B cell (primary cell): ENCODE data around the gene APBA2. TPM values are rescaled to one million over a fixed set of nuclear protein-coding genes. Genes with fewer than 3 reads are reported as not detected.

Experiments used
- ATAC-seq: fragments of 200-7000 bp; cut with Tn5 transposase; one replicate; pipeline ENCODE4 v1.10.0; 2021; ENCODE audit warnings: low read depth, mild to moderate bottlenecking, moderate number of reproducible peaks, moderate library complexity
- CTCF ChIA-PET: fragments of 350-600 bp; sonication (Branson Sonifier 250); formaldehyde crosslinking; loops from one replicate; lab custom pipeline; 2021; ENCODE audit warnings: antibody characterized with exemption, inconsistent platforms; lab: Charles Lee
- POLR2A ChIA-PET: fragments of 350-600 bp; sonication (Branson Sonifier 250); formaldehyde crosslinking; loops from one replicate; lab custom pipeline; 2021; ENCODE audit warnings: antibody characterized with exemption; lab: Charles Lee
- DNase-seq: peaks from one replicate; pipeline ENCODE4 v3.0.0; 2013
- H2AFZ ChIP-seq: 2 replicates; pipeline ENCODE4 v1.6.1; 2012; ENCODE audit warnings: mild to moderate bottlenecking, low read depth, low read length; ENCODE audit not compliant: insufficient read depth, poor library complexity, severe bottlenecking
- H3K27ac ChIP-seq, 2 donors: 1 replicate in 1 of 2; 2 replicates in 1 of 2; pipeline ENCODE4 v1.5.1; 2012 to 2013; ENCODE audit warnings: low read length in 2 of 2, mild to moderate bottlenecking in 2 of 2, moderate library complexity in 1 of 2
- H3K27me3 ChIP-seq, 4 experiments: fragments of 200-600 bp in 1 of 4; sonication (generic) in 1 of 4; replicated peaks in 1 of 4; 1 replicate in 2 of 4; 2 replicates in 2 of 4; pipeline versions ENCODE4 v1.6.1 to v1.7.0; 2013 to 2016; ENCODE audit warnings: low read length in 3 of 4, mild to moderate bottlenecking in 2 of 4, mixed read lengths in 1 of 4, moderate library complexity in 1 of 4; ENCODE audit not compliant: insufficient read depth in 4 of 4, control insufficient read depth in 3 of 4; ENCODE audit errors: control extremely low read depth in 1 of 4
- H3K36me3 ChIP-seq, 2 experiments: replicated peaks in 1 of 2; 1 replicate in 1 of 2; 2 replicates in 1 of 2; pipeline versions ENCODE4 v1.6.1 to v1.7.1; 2013; ENCODE audit warnings: low read length in 1 of 2; ENCODE audit not compliant: insufficient read depth in 2 of 2, control insufficient read depth in 1 of 2; ENCODE audit errors: control extremely low read depth in 1 of 2, extremely low read depth in 1 of 2
- H3K4me1 ChIP-seq, 2 donors: fragments of 200-600 bp in 1 of 2; sonication (generic) in 1 of 2; 1 replicate in 1 of 2; 2 replicates in 1 of 2; pipeline versions ENCODE4 v1.5.1 to v1.6.1; 2013 to 2017; ENCODE audit warnings: low read length in 2 of 2; ENCODE audit not compliant: control insufficient read depth in 2 of 2, insufficient read depth in 2 of 2
- H3K4me2 ChIP-seq: replicated peaks from 2 replicates; pipeline ENCODE3; 2012; ENCODE audit warnings: mild to moderate bottlenecking, low read depth, low read length; ENCODE audit not compliant: poor library complexity, severe bottlenecking
- H3K4me3 ChIP-seq, 5 experiments: fragments of 200-600 bp in 1 of 5; sonication (generic) in 1 of 5; 1 replicate in 3 of 5; 2 replicates in 2 of 5; pipeline versions ENCODE4 v1.5.1 to v1.7.0; 2011 to 2016; ENCODE audit warnings: low read length in 4 of 5, mild to moderate bottlenecking in 4 of 5, low read depth in 2 of 5, control low read depth in 1 of 5, moderate library complexity in 1 of 5; ENCODE audit not compliant: insufficient read depth in 1 of 5; ENCODE audit errors: control extremely low read depth in 1 of 5, extremely low read depth in 1 of 5
- H3K79me2 ChIP-seq: fragments of 200-600 bp; sonication (generic); one replicate; pipeline ENCODE4 v1.6.0; 2016; ENCODE audit warnings: low read length; ENCODE audit not compliant: control insufficient read depth, insufficient read depth
- H3K9ac ChIP-seq: fragments of 200-600 bp; sonication (generic); 2 replicates; pipeline ENCODE4 v1.6.1; 2017; ENCODE audit warnings: mild to moderate bottlenecking, low read length, moderate library complexity
- H3K9me3 ChIP-seq, 3 donors: one replicate each; pipeline versions ENCODE4 v1.6.1 to v1.7.1; 2013; ENCODE audit warnings: low read length in 2 of 3; ENCODE audit not compliant: control insufficient read depth in 2 of 3, insufficient read depth in 1 of 3; ENCODE audit errors: control extremely low read depth in 1 of 3
- H4K20me1 ChIP-seq: 2 replicates; pipeline ENCODE4 v1.6.0; 2012; ENCODE audit warnings: mild to moderate bottlenecking, low read length; ENCODE audit not compliant: insufficient read depth, control insufficient read depth, poor library complexity, severe bottlenecking
- H3K27ac Mint-ChIP-seq: one replicate; pipeline ENCODE4 v1.8.0; 2021; ENCODE audit warnings: mixed read lengths
- H3K27me3 Mint-ChIP-seq: one replicate; pipeline ENCODE4 v1.8.0; 2021; ENCODE audit warnings: mixed read lengths
- H3K4me1 Mint-ChIP-seq: one replicate; pipeline ENCODE4 v1.8.0; 2021; ENCODE audit warnings: mixed read lengths
- H3K4me3 Mint-ChIP-seq: one replicate; pipeline ENCODE4 v1.8.0; 2021; ENCODE audit warnings: mixed read lengths
- H3K9me3 Mint-ChIP-seq: one replicate; pipeline ENCODE4 v1.8.0; 2022; ENCODE audit warnings: mixed read lengths; ENCODE audit not compliant: insufficient read depth
- CTCF ChIP-seq: fragments of 200-600 bp; IDR thresholded peaks from one replicate; pipeline ENCODE4 v1.8.0; 2022; ENCODE audit warnings: antibody characterized with exemption, mild to moderate bottlenecking
- EZH2 ChIP-seq: IDR thresholded peaks from 2 replicates; pipeline ENCODE4 v1.6.1; 2012; ENCODE audit warnings: borderline replicate concordance, low read depth, mild to moderate bottlenecking, moderate library complexity, low read length; ENCODE audit not compliant: insufficient read depth, poor library complexity, severe bottlenecking
- WGBS: methylation state at CpG from one replicate; pipeline ENCODE4 v1.1.5; 2013; ENCODE audit warnings: missing lambda C conversion rate; ENCODE audit not compliant: insufficient coverage; 5-methylcytosine and 5-hydroxymethylcytosine counted together
- intact Hi-C: fragments of 100-400 bp; cut with micrococcal nuclease; formaldehyde crosslinking; loops from one replicate; pipeline ENCODE4 v1.10.0; 2022
- polyA plus RNA-seq: library from polyadenylated mRNA; depleted of rRNA; stranded (reverse); fragments of >200 nt; gene quantifications from 2 replicates; pipeline ENCODE4 v1.2.3, GENCODE V29; 2012
- total RNA-seq, 2 donors: library from RNA; stranded (reverse); fragments of 120-200 nt in 1 of 2; gene quantifications; 1 replicate in 1 of 2; 2 replicates in 1 of 2; pipeline versions ENCODE4 v1.2.3 to v1.2.4, GENCODE V29; 2013 to 2022

Gene APBA2
- total and polyA plus RNA-seq, 2 donors (not counting 1 experiment from before 2014, with no cell fraction given) = 0.19 TPM; not detected in 1

- no peak for DNase-seq
- Mint-ChIP-seq H3K9me3 (no peaks in the 10 kb centered on the region), H3K27ac (no peak overlapping the region), H3K4me1 (no peaks in the 10 kb centered on the region), H3K4me3 (no peak overlapping the region), H3K27me3 (peaks cover 3% of the 10 kb centered on the region)
- intact Hi-C loops = no loop called here
- H4K20me1 ChIP-seq = no peaks in the 10 kb centered on the region
- no peak overlapping the region for H2AFZ ChIP-seq
- H3K36me3 ChIP-seq = no peaks in the 10 kb centered on the region
- CTCF ChIA-PET = no interaction called here
- no peaks in the 10 kb centered on the region for H3K27me3 ChIP-seq
- H3K4me1 ChIP-seq = no peaks in the 10 kb centered on the region
- WGBS = no CpG with 5 or more reads among the region's 2 CpGs
- POLR2A ChIA-PET = no interaction called here
- H3K4me3 ChIP-seq = no peak overlapping the region
- H3K9me3 ChIP-seq = peaks cover 0 to 6% (median 0%) of the 10 kb centered on the region in 3 donors
- no peaks in the 10 kb centered on the region for H3K79me2 ChIP-seq
- H3K27ac ChIP-seq = no peak overlapping the region
- no peak for TF ChIP-seq CTCF
- H3K4me2 ChIP-seq = no peak overlapping the region
- no peak overlapping the region for H3K9ac ChIP-seq
- no peak for ATAC-seq
Observed at GRCh38 chr15:28950916-28951315, 65.1 kb downstream of the APBA2 start.

- no peak overlapping the region for H2AFZ ChIP-seq
- DNase-seq = no peak
- intact Hi-C loops = no loop called here
- H3K36me3 ChIP-seq = no peaks in the 10 kb centered on the region
- no peak overlapping the region for H3K4me2 ChIP-seq
- no peaks in the 10 kb centered on the region for H3K9me3 ChIP-seq
- H3K27me3 ChIP-seq = no peaks in the 10 kb centered on the region
- H3K4me1 ChIP-seq = no peaks in the 10 kb centered on the region
- no peak overlapping the region for H3K4me3 ChIP-seq
- CTCF ChIA-PET = no interaction called here
- no peaks in the 10 kb centered on the region for H3K79me2 ChIP-seq
- H3K9me3 Mint-ChIP-seq = no peaks in the 10 kb centered on the region
- no peak overlapping the region for H3K27ac ChIP-seq
- H3K4me3 Mint-ChIP-seq = no peak overlapping the region
- ATAC-seq = no peak
- peaks cover 3% of the 10 kb centered on the region for H3K27me3 Mint-ChIP-seq
- TF ChIP-seq CTCF (no peak), EZH2 (no peak)
- POLR2A ChIA-PET = no interaction called here
- 87% methylated on average over 4 of the region's 7 CpGs for WGBS
- no peak overlapping the region for H3K9ac ChIP-seq
- H4K20me1 ChIP-seq = no peaks in the 10 kb centered on the region
- H3K27ac Mint-ChIP-seq = no peak overlapping the region
- no peaks in the 10 kb centered on the region for H3K4me1 Mint-ChIP-seq
Observed at GRCh38 chr15:28952666-28953491, 67.1 kb downstream of the APBA2 start.
